ENCODE measurements around the gene NPTN.

GRCh38 chr15:73599934-73600333, 33.3 kb downstream of the NPTN start:
- TF ChIP-seq CTCF (conservative IDR thresholded peaks at IDR 0.05 in 1 of 2, IDR thresholded peaks at IDR 0.05 in 1 of 2; ENCODE audit: low read depth in 1 of 2, low read length in 2 of 2): no peak
- no peak for TF ChIP-seq EZH2 (IDR thresholded peaks at IDR 0.05; ENCODE audit: low read length, missing control alignments)
